Neural progenitor cell (in vitro differentiated cells): ENCODE results near the gene PTGR2. TPM values are rescaled to one million over a fixed set of nuclear protein-coding genes. Genes with fewer than 3 reads are reported as not detected.

Source experiments
- DNase-seq: peaks from one replicate; pipeline ENCODE4 v3.0.0-alpha.2; 2016; ENCODE audit warnings: low spot score
- H2AFZ ChIP-seq: fragments of 200-600 bp; sonication (generic); replicated peaks from 2 replicates; pipeline ENCODE4 v1.6.1; 2016; ENCODE audit warnings: antibody characterized with exemption
- H3F3A ChIP-seq: fragments of 200-600 bp; sonication (generic); 2 replicates; pipeline ENCODE4 v1.6.1; 2016; ENCODE audit warnings: antibody characterized with exemption, low read depth
- H3K27ac ChIP-seq: fragments of 200-600 bp; sonication (generic); 2 replicates; pipeline ENCODE4 v1.5.1; 2016; ENCODE audit warnings: mild to moderate bottlenecking
- H3K27me3 ChIP-seq: fragments of 200-600 bp; sonication (generic); 2 replicates; pipeline ENCODE4 v1.6.1; 2016; ENCODE audit warnings: mild to moderate bottlenecking, moderate library complexity
- H3K36me3 ChIP-seq: fragments of 200-600 bp; sonication (generic); 2 replicates; pipeline ENCODE4 v1.5.1; 2016
- H3K4me1 ChIP-seq: fragments of 200-600 bp; sonication (generic); 2 replicates; pipeline ENCODE4 v1.6.1; 2016; ENCODE audit warnings: mixed run types
- H3K4me2 ChIP-seq: fragments of 200-600 bp; sonication (generic); 2 replicates; pipeline ENCODE4 v1.6.1; 2016
- H3K4me3 ChIP-seq: fragments of 200-600 bp; sonication (generic); 2 replicates; pipeline ENCODE4 v1.5.1; 2016
- H3K79me2 ChIP-seq: fragments of 200-600 bp; sonication (generic); 2 replicates; pipeline ENCODE4 v1.6.1; 2016; ENCODE audit warnings: low read depth
- H3K9ac ChIP-seq: fragments of 200-600 bp; sonication (generic); 2 replicates; pipeline ENCODE4 v1.6.1; 2016
- H3K9me3 ChIP-seq: fragments of 200-600 bp; sonication (generic); 2 replicates; pipeline ENCODE4 v1.5.1; 2016; ENCODE audit warnings: low read depth
- H4K20me1 ChIP-seq: fragments of 200-600 bp; sonication (generic); 2 replicates; pipeline ENCODE4 v1.6.1; 2016; ENCODE audit warnings: low read depth
- H3K27ac Mint-ChIP-seq: 3 replicates; pipeline ENCODE4 v1.8.0; 2021; ENCODE audit warnings: mixed read lengths
- H3K27me3 Mint-ChIP-seq: 2 replicates; pipeline ENCODE4 v1.8.0; 2022; ENCODE audit warnings: low read depth, mild to moderate bottlenecking, inconsistent platforms, moderate library complexity, mixed read lengths; ENCODE audit not compliant: insufficient read depth
- H3K36me3 Mint-ChIP-seq: 3 replicates; pipeline ENCODE4 v1.8.0; 2021; ENCODE audit warnings: mixed read lengths
- H3K4me1 Mint-ChIP-seq: 3 replicates; pipeline ENCODE4 v1.8.0; 2021; ENCODE audit warnings: mixed read lengths
- H3K4me3 Mint-ChIP-seq: 3 replicates; pipeline ENCODE4 v1.8.0; 2021; ENCODE audit warnings: mild to moderate bottlenecking, moderate library complexity, mixed read lengths
- H3K9me3 Mint-ChIP-seq: 3 replicates; pipeline ENCODE4 v1.8.0; 2020; ENCODE audit warnings: mixed read lengths
- EZH2 ChIP-seq: fragments of 200-600 bp; sonication (generic); IDR thresholded peaks from 2 replicates; pipeline ENCODE4 v1.6.1; 2017; ENCODE audit warnings: antibody characterized with exemption, mild to moderate bottlenecking, moderate library complexity
- EZH2phosphoT487 ChIP-seq: fragments of 200-600 bp; sonication (generic); IDR thresholded peaks from 2 replicates; pipeline ENCODE4 v1.6.1; 2017; ENCODE audit warnings: antibody characterized with exemption
- total RNA-seq: library from RNA; depleted of rRNA; stranded (reverse); fragments of >200 nt; gene quantifications from 2 replicates; pipeline ENCODE4 v1.2.3, GENCODE V29; 2015; ENCODE audit warnings: low replicate concordance
- TF ChIP-seq, protein P1 (sequence below): fragments of 200-600 bp; sonication (generic); IDR thresholded peaks from 2 replicates; pipeline ENCODE4 v1.5.1; 2017; ENCODE audit warnings: antibody characterized with exemption, mild to moderate bottlenecking

Gene PTGR2
- total RNA-seq, 1 donor from 2014 or later: 87.2 TPM

DNA sequence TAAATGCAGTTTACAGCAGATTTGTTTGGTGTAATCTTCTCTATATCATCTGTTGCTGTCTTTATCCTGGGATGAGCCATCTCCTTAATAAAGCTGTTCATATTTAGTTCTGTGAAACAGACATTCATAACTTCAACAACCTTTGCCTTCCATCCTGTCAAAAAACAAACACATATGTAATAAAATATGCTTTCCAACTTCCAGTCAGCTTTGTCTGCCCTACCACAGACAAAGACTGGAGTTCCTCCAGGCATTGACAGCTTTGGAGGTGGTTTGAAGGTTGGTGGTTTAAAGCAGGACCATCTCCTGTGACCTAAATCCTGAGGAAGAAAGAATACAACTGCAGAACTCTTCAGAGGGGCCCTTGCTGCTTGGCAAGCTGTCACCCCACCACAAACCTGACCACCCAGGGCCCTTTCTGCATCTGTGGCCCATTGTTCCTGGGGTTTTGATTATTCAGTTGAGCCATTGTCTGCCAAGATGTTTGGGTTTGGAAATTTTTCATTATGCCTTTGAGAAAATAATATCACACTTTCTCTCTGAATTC, 28.2 kb upstream of the PTGR2 start:
- no peak overlapping the region for H3K27ac ChIP-seq
- H3K4me1 ChIP-seq: no peaks in the 10 kb centered on the region
- no peak overlapping the region for H3K9ac ChIP-seq
- H3K4me2 ChIP-seq: no peak overlapping the region
- no peak overlapping the region for H2AFZ ChIP-seq
- no peaks in the 10 kb centered on the region for H3F3A ChIP-seq
- H3K27me3 Mint-ChIP-seq: peaks cover 6% of the 10 kb centered on the region
- H3K4me1 Mint-ChIP-seq: peaks cover 3% of the 10 kb centered on the region
- H3K36me3 Mint-ChIP-seq: no peaks in the 10 kb centered on the region
- no peaks in the 10 kb centered on the region for H3K36me3 ChIP-seq
- H3K4me3 Mint-ChIP-seq: no peak overlapping the region
- H3K9me3 Mint-ChIP-seq: no peaks in the 10 kb centered on the region
- no peaks in the 10 kb centered on the region for H3K9me3 ChIP-seq
- peaks cover 5% of the 10 kb centered on the region for H3K27me3 ChIP-seq
- H3K79me2 ChIP-seq: no peaks in the 10 kb centered on the region
- H3K4me3 ChIP-seq: no peak overlapping the region
- no peak overlapping the region for H3K27ac Mint-ChIP-seq
- DNase-seq: no peak
- TF ChIP-seq EZH2: no peak
- no peak for TF ChIP-seq EZH2phosphoT487
- TF ChIP-seq, protein P1, sequence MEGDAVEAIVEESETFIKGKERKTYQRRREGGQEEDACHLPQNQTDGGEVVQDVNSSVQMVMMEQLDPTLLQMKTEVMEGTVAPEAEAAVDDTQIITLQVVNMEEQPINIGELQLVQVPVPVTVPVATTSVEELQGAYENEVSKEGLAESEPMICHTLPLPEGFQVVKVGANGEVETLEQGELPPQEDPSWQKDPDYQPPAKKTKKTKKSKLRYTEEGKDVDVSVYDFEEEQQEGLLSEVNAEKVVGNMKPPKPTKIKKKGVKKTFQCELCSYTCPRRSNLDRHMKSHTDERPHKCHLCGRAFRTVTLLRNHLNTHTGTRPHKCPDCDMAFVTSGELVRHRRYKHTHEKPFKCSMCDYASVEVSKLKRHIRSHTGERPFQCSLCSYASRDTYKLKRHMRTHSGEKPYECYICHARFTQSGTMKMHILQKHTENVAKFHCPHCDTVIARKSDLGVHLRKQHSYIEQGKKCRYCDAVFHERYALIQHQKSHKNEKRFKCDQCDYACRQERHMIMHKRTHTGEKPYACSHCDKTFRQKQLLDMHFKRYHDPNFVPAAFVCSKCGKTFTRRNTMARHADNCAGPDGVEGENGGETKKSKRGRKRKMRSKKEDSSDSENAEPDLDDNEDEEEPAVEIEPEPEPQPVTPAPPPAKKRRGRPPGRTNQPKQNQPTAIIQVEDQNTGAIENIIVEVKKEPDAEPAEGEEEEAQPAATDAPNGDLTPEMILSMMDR: no peak
- no peaks in the 10 kb centered on the region for H4K20me1 ChIP-seq

- H3K27me3 ChIP-seq: peaks cover 5% of the 10 kb centered on the region
These were observed 27.5 kb upstream of the PTGR2 start for GRCh38 chr14:73824127-73824526.

GRCh38 chr14:73824536-73824935, 27.1 kb upstream of the PTGR2 start:
- Histone ChIP-seq H3F3A (no peaks in the 10 kb centered on the region), H3K27ac (no peak overlapping the region), H2AFZ (no peak overlapping the region), H3K9me3 (no peaks in the 10 kb centered on the region), H3K36me3 (no peaks in the 10 kb centered on the region), H4K20me1 (no peaks in the 10 kb centered on the region), H3K4me1 (no peaks in the 10 kb centered on the region), H3K79me2 (no peaks in the 10 kb centered on the region), H3K27me3 (peaks cover 5% of the 10 kb centered on the region), H3K4me2 (no peak overlapping the region), H3K9ac (no peak overlapping the region), H3K4me3 (no peak overlapping the region)
- no peaks in the 10 kb centered on the region for H3K9me3 Mint-ChIP-seq
- DNase-seq: no peak
- no peaks in the 10 kb centered on the region for H3K36me3 Mint-ChIP-seq
- TF ChIP-seq, protein P1: no peak
- TF ChIP-seq EZH2phosphoT487 (no peak), EZH2 (no peak)
- H3K4me3 Mint-ChIP-seq: no peak overlapping the region
- peaks cover 6% of the 10 kb centered on the region for H3K27me3 Mint-ChIP-seq
- H3K4me1 Mint-ChIP-seq: peaks cover 3% of the 10 kb centered on the region
- H3K27ac Mint-ChIP-seq: no peak overlapping the region

More at GRCh38 chr14:73824127-73824526, 27.5 kb upstream of the PTGR2 start:
- H3K79me2 ChIP-seq: no peaks in the 10 kb centered on the region
- H3F3A ChIP-seq: no peaks in the 10 kb centered on the region
- H3K4me2 ChIP-seq: no peak overlapping the region
- H3K9me3 ChIP-seq: no peaks in the 10 kb centered on the region
- TF ChIP-seq EZH2phosphoT487: no peak
- no peaks in the 10 kb centered on the region for H3K36me3 Mint-ChIP-seq
- peaks cover 6% of the 10 kb centered on the region for H3K27me3 Mint-ChIP-seq
- H3K4me1 Mint-ChIP-seq: peaks cover 3% of the 10 kb centered on the region
- H3K4me1 ChIP-seq: no peaks in the 10 kb centered on the region
- H3K9ac ChIP-seq: no peak overlapping the region
- no peak overlapping the region for H3K4me3 Mint-ChIP-seq
- no peaks in the 10 kb centered on the region for H3K9me3 Mint-ChIP-seq
- no peak overlapping the region for H3K4me3 ChIP-seq
- no peak overlapping the region for H2AFZ ChIP-seq
- no peaks in the 10 kb centered on the region for H4K20me1 ChIP-seq
- H3K27ac Mint-ChIP-seq: no peak overlapping the region
- DNase-seq: no peak
- H3K27ac ChIP-seq: no peak overlapping the region
- no peaks in the 10 kb centered on the region for H3K36me3 ChIP-seq

DNA sequence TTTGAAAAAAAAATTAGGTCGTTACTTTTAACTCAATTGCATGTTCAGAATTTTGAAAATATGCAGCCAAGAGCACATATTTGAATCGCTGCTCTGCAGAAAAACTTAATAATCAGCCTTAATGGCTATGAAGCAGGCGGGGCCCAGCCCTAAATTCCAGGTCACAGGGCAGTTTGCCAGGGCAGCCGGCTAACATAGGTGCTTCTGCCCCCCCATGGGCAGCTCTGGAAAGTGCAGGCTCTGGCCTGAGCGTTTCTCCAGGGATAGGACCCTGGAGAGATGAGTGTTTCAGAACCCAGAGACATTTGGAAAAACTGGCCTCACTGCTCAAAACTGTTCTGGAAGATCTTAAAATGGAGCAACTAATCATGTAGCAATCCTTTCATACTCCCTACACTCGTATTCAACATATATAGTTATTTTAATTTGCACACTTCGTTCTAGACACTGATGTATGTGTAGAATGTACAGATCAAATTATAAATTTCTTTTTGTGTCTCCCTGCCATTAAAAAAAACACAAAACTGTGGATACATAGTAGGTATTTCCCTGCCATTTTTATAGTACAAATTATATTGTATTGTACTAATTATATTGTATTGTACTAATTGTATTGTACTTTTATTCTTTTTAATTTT, 26.0 kb upstream of the PTGR2 start:
- H3K4me1 ChIP-seq: no peaks in the 10 kb centered on the region
- no peaks in the 10 kb centered on the region for H3F3A ChIP-seq
- H3K4me3 ChIP-seq: no peak overlapping the region
- no peaks in the 10 kb centered on the region for H3K9me3 ChIP-seq
- no peak overlapping the region for H2AFZ ChIP-seq
- H3K9ac ChIP-seq: no peak overlapping the region
- Mint-ChIP-seq H3K4me3 (no peak overlapping the region), H3K27ac (no peak overlapping the region), H3K36me3 (no peaks in the 10 kb centered on the region), H3K27me3 (peaks cover 7% of the 10 kb centered on the region), H3K9me3 (no peaks in the 10 kb centered on the region), H3K4me1 (peaks cover 3% of the 10 kb centered on the region)
- H3K36me3 ChIP-seq: no peaks in the 10 kb centered on the region
- no peak overlapping the region for H3K4me2 ChIP-seq
- no peaks in the 10 kb centered on the region for H3K79me2 ChIP-seq
- H3K27ac ChIP-seq: no peak overlapping the region
- peaks cover 5% of the 10 kb centered on the region for H3K27me3 ChIP-seq
- TF ChIP-seq EZH2 (no peak), EZH2phosphoT487 (no peak)
- TF ChIP-seq, protein P1: peak; percentile 88
- DNase-seq: peak; percentile 85
- no peaks in the 10 kb centered on the region for H4K20me1 ChIP-seq
